HEK293T (cell line): Measurements from ENCODE around the gene SH3RF2.

Source experiments
- CTBP1 ChIP-seq: fragments of 450-650 bp; IDR thresholded peaks from 2 replicates; pipeline ENCODE4 v1.6.1; 2016; ENCODE audit warnings: borderline replicate concordance
- FOXA1 ChIP-seq: fragments of 450-650 bp; IDR thresholded peaks from 2 replicates; pipeline ENCODE4 v1.6.1; 2016; ENCODE audit warnings: mild to moderate bottlenecking
- FOXK2 ChIP-seq: fragments of 450-650 bp; IDR thresholded peaks from 2 replicates; pipeline ENCODE4 v1.6.1; 2016; ENCODE audit warnings: mild to moderate bottlenecking
- FOXM1 ChIP-seq: fragments of 450-650 bp; IDR thresholded peaks from 2 replicates; pipeline ENCODE4 v1.6.1; 2017; ENCODE audit warnings: mild to moderate bottlenecking, borderline replicate concordance
- HDGF ChIP-seq: fragments of 450-650 bp; IDR thresholded peaks from 2 replicates; pipeline ENCODE4 v1.6.1; 2017; ENCODE audit warnings: antibody characterized with exemption, borderline replicate concordance
- L3MBTL2 ChIP-seq: fragments of 450-650 bp; conservative IDR thresholded peaks from 2 replicates; pipeline ENCODE4 v1.6.1; 2016; ENCODE audit warnings: mild to moderate bottlenecking
- NFRKB ChIP-seq: fragments of 450-650 bp; IDR thresholded peaks from 2 replicates; pipeline ENCODE4 v1.6.1; 2016; ENCODE audit warnings: mild to moderate bottlenecking, moderate library complexity
- PKNOX1 ChIP-seq: fragments of 450-650 bp; IDR thresholded peaks from 2 replicates; pipeline ENCODE4 v1.6.1; 2016
- SP1 ChIP-seq: fragments of 450-650 bp; IDR thresholded peaks from 2 replicates; pipeline ENCODE4 v1.6.1; 2017
- SUZ12 ChIP-seq: fragments of 450-650 bp; IDR thresholded peaks from 2 replicates; pipeline ENCODE4 v1.6.1; 2016; ENCODE audit warnings: mild to moderate bottlenecking

- TF ChIP-seq NFRKB (no peak), FOXK2 (no peak), L3MBTL2 (no peak), FOXM1 (no peak), SP1 (no peak), FOXA1 (no peak), CTBP1 (no peak), SUZ12 (no peak), PKNOX1 (no peak), HDGF (no peak)
Observed at GRCh38 chr5:145938776-145939539, 2.6 kb downstream of the SH3RF2 start.
